GDM1 (cell line): ENCODE data around the gene CTSA.
"Not testable (repeated sequence)": the region's sequence is repeated elsewhere in the genome, so short reads cannot be mapped to it uniquely, and the experiment has no call there.

ENCODE experiments used
- DNase-seq: peaks from one replicate; lab custom pipeline; 2025; lab: John Stamatoyannopoulos, UW

CTSA gene

GRCh38 chr20:45866454-45866853 lies 24.7 kb upstream of the CTSA start:
- no peak for DNase-seq

- no peak for DNase-seq
Observed at GRCh38 chr20:45867136-45867818, 23.9 kb upstream of the CTSA start.

- no peak for DNase-seq
Observed at GRCh38 chr20:45867819-45868176, 23.3 kb upstream of the CTSA start.

GRCh38 chr20:45872626-45873025 lies 18.5 kb upstream of the CTSA start:
- DNase-seq = no peak

GRCh38 chr20:45873409-45874103 lies 17.6 kb upstream of the CTSA start:
- no peak for DNase-seq

GRCh38 chr20:45874104-45874481 lies 17.0 kb upstream of the CTSA start:
- DNase-seq = not testable (repeated sequence)

- no peak for DNase-seq
Observed at GRCh38 chr20:45874576-45874975, 16.6 kb upstream of the CTSA start.

- DNase-seq = no peak
Observed at GRCh38 chr20:45878076-45878761, 12.9 kb upstream of the CTSA start.

GRCh38 chr20:45880988-45881788 lies 9.9 kb upstream of the CTSA start, which contains the start of gene ZSWIM1:
ZSWIM1 (plus strand) TSS chr20:45881227; CDS start chr20:45882593, 1,366 bp downstream.
- DNase-seq = peak; percentile 97

- no peak for DNase-seq
Observed at GRCh38 chr20:45882469-45883099, 8.6 kb upstream of the CTSA start.

GRCh38 chr20:45883100-45883469 lies 8.1 kb upstream of the CTSA start:
- DNase-seq = no peak

- DNase-seq = no peak
Observed at GRCh38 chr20:45886590-45887345, 4.4 kb upstream of the CTSA start.

GRCh38 chr20:45887346-45887715 lies 3.8 kb upstream of the CTSA start, which contains the start of gene SPATA25:
SPATA25 (minus strand) TSS chr20:45887622; CDS start chr20:45887590, 32 bp downstream.
- no peak for DNase-seq

GRCh38 chr20:45888681-45889080 lies 2.5 kb upstream of the CTSA start:
- DNase-seq = no peak

- no peak for DNase-seq
Observed at GRCh38 chr20:45890077-45890984, 804 bp upstream of the CTSA start.

- DNase-seq = no peak
Observed at GRCh38 chr20:45892049-45892825, 1.1 kb downstream of the CTSA start.

GRCh38 chr20:45892828-45893500 lies 1.8 kb downstream of the CTSA start:
- no peak for DNase-seq

GRCh38 chr20:45893831-45894230 lies 2.7 kb downstream of the CTSA start:
- no peak for DNase-seq

GRCh38 chr20:45894797-45895196 lies 3.7 kb downstream of the CTSA start:
- DNase-seq = no peak
